Tongue (tissue), 2 donors: ENCODE results near the gene TRAPPC12. TPM values are rescaled to one million over a fixed set of nuclear protein-coding genes. Genes with fewer than 3 reads are reported as not detected.
"Not testable (repeated sequence)": the region's sequence is repeated elsewhere in the genome, so short reads cannot be mapped to it uniquely, and the experiment has no call there.

ENCODE experiments used
- DNase-seq: peaks from one replicate; pipeline ENCODE4 v3.0.0-alpha.2; 2015
- total RNA-seq: library from RNA; depleted of rRNA; stranded (reverse); fragments of >200 nt; gene quantifications from one replicate; pipeline ENCODE4 v1.2.3, GENCODE V29; 2014

TRAPPC12 gene
- total RNA-seq, 1 donor from 2014 or later = 75.5 TPM

DNA sequence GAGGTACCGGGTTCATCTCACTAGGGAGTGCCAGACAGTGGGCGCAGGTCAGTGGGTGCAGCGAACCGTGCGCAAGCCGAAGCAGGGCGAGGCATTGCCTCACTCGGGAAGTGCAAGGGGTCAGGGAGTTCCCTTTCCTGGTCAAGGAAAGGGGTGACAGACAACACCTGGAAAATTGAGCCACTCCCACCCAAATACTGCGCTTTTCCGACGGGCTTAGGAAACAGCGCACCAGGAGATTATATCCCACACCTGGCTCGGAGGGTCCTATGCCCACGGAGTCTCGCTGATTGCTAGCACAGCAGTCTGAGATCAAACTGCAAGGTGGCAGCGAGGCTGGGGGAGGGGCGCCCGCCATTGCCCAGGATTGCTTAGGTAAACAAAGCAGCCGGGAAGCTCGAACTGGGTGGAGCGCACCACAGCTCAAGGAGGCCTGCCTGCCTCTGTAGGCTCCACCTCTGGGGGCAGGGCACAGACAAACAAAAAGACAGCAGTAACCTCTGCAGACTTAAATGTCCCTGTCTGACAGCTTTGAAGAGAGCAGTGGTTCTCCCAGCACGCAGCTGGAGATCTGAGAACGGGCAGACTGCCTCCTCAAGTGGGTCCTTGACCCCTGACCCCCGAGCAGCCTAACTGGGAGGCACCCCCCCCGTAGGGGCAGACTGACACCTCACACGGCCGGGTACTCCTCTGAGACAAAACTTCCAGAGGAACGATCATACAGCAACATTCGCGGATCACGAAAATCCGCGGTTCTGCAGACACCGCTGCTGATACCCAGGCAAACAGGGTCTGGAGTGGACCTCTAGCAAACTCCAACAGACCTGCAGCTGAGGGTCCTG lies 9.9 kb upstream of the TRAPPC12 start:
- not testable (repeated sequence) for DNase-seq

GRCh38 chr2:3376821-3377220 lies 2.7 kb upstream of the TRAPPC12 start:
- DNase-seq = no peak

DNA sequence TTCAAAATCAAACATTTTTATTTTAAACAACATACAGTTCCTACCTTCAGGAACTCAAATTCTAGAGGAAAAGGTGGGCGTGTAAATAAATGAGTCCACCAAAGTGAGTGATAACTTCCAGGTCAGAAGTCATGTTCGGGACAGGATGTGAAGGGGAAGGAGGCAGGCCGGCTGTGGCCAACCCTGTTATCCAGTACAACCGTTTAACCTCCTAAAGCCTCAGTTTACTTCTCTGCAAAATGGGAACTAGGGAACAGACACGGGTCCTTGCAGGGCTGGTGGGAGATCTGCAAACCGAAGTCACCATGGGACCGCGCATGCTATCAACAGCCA lies 2.2 kb upstream of the TRAPPC12 start:
- DNase-seq = peak; percentile 49

DNA sequence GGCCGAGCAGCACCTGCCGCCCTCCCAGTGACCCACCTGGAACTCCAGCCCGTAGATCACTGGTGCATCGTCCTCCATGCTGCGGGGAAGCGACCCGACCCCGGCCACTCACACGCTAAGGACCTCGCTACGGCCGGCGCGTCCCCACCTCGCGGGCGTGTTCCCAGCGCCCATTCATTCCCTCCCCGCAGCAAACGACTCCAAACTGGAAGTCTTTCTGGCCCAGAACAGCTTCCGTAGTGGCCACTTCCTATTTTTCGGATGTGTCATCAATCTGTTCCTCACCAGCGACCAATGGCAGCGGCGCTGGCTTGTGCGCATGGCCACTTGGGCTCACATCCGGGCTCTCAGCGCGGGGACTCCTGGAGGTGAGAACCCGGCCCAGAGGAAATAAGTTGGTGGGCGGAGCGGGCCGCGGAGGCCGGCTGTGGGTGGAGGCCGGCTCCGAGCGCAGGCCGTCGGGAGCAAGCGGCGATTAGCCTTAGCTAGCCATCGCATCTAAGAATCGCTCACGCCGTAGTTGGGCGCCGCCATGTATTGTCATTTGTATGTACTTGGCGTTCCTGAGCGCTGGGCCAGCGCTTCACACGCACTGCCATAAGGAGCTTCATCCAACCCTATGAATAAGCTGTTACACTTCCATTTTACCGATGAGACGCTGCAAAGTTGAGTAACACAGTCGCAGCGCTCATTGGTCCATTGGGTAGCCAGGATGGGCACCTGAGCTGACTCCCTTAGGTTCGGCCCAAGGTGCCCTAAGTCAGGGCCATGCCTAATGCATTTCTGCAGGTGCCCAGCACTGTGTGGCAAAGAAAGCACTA lies 1.7 kb upstream of the TRAPPC12 start, which contains the start of gene EIPR1:
Gene EIPR1, minus strand, starts transcription at position 207 of the 821 bp plus-strand sequence. Its CDS starts 129 bp downstream, at position 78.
- DNase-seq = peak; percentile 99

GRCh38 chr2:3379339-3379646 lies 201 bp upstream of the TRAPPC12 start:
- DNase-seq = no peak

DNA sequence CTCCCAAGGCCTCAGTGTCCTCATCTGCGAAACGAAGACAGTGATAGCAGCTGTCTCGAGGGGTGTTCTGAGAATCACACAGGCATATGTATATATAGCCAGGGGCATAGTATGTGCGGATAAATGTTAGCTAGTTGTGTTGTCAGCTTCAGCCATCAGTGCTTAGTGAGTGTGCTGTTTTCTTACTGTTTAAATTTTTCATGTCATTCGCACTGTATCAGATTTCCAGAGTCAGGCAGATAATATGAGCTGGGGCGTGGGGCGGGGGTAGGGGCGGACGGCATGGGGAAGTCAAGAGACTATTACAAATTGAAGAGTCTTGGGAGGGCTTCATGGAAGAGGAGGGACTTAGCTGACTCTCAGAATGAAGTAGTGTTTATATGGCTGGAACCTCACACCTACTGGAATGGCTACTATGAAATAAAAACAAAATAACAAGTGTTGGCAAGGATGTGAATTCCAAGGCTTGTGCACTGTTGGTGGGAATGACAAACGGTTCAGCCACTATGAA lies 7.0 kb downstream of the TRAPPC12 start:
- DNase-seq = peak; percentile 52

DNA sequence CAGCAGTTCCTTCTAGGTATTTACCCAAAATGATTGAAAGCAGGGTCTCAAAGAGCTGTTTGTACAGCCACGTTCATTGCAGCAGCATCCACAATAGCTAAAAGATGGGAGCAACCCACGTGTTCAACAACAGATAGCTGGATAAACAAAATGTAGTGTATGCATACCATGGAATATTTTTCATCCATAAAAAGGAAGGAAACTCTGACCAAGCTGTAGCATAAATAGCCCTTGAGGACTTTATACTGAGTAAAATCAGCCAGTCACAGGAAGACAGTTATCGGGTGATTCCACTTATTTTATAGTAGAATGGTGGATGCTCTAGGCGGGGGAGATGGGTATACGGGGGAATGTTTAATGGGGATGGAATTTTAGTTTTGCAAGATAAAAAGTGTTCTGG lies 7.5 kb downstream of the TRAPPC12 start:
- no peak for DNase-seq

GRCh38 chr2:3387644-3388411 lies 8.3 kb downstream of the TRAPPC12 start:
- no peak for DNase-seq

DNA sequence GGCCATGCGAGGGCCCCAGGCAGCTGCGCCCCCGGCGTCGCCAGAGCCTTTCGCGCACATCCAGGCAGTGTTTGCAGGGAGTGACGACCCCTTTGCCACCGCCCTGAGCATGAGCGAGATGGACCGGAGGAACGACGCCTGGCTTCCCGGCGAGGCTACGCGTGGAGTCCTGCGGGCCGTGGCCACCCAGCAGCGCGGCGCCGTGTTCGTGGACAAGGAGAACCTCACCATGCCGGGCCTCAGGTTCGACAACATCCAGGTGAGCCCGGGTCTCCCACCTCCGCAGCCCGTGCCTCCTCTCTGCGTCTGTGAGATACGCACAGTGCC lies 8.9 kb downstream of the TRAPPC12 start:
- no peak for DNase-seq

DNA sequence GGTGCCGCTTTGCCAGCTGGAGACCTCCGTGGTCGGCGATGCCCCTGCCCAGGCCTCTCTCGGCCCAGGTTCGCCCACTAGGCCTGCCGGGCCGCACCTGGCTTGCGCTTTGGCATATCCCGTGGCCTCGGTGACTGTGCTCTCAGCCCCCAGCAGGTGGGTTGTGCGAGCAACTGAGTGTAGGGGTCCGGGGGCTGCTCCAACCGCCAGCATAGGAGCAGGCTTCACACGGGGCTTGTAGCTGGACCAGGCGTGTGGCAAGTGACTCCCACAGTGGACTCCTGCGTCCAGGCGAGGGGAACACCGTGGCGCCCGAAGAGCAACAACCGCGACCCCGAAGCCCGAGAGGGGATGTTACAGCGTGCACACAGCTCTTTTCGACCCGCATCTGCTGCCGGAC lies 9.7 kb downstream of the TRAPPC12 start:
- DNase-seq = no peak

DNA sequence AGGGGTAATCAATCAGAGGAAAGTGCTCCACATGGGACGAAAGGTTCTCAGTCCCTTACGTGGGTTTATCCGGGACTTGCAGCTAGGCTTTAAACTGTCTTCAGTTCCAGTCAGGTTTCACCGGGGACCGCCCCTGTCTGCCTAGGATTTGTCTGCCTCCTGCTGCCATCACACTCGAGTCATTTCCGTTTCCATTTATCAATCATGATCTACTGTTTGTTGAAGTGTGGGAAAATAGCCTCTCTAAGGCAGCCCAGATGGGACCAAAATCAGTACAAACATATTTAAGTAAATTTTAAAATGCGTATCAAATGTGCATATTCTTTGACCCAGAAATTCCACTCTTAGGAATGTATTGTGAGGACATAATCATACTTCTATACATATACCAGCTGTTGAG lies 10.5 kb downstream of the TRAPPC12 start:
- DNase-seq = no peak

GRCh38 chr2:3392216-3392615 lies 12.7 kb downstream of the TRAPPC12 start:
- DNase-seq = no peak

GRCh38 chr2:3396920-3397559 lies 17.5 kb downstream of the TRAPPC12 start:
- no peak for DNase-seq

- DNase-seq = no peak
Measured at GRCh38 chr2:3398857-3399256, 19.4 kb downstream of the TRAPPC12 start.

DNA sequence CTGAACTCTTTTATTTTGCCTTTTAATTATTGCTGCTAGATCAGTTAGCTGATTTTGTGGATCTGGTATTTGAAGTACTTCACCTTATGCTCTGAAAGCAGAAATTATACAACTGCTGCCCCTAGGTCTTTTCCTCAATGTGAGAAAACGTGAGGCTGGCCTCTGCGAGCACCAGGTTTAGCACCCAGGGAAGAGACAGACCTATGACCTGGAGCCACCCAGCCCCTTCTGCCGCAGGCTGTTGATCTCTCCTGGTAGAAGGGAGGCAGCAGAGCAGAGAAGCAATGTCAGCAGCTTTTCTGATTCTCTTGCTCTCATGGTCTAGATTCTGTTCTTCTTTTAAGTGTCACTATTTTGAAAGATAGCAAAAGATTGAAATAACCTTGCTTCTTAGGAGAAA lies 19.9 kb downstream of the TRAPPC12 start:
- no peak for DNase-seq

DNA sequence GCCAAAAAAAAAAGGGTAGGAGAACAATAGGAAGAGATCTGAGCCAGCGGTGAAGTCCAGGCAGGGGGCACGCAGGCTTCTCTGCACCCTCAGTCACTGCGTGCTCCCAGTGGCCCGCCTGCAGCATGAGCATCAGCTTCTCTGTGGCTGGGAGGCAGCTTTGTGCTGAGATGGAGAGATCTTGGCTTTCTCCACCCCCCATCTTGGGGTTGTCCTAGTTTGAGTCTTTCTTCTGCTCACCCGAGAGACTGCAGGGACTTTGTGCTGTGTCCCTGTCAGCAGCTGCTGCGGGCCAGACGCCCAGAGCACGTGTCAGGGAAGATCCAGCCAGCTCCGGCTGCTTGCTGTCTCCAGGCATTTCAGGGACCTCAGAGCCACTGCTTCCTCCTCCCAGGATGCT lies 20.3 kb downstream of the TRAPPC12 start:
- DNase-seq = peak; percentile 85

- DNase-seq = no peak
Measured at GRCh38 chr2:3403587-3404334, 24.3 kb downstream of the TRAPPC12 start.

GRCh38 chr2:3404349-3404894 lies 24.9 kb downstream of the TRAPPC12 start:
- no peak for DNase-seq

GRCh38 chr2:3405307-3405706 lies 25.8 kb downstream of the TRAPPC12 start:
- DNase-seq = peak; percentile 45

GRCh38 chr2:3405876-3406275 lies 26.4 kb downstream of the TRAPPC12 start:
- DNase-seq = peak; percentile 24

GRCh38 chr2:3406501-3406900 lies 27.0 kb downstream of the TRAPPC12 start:
- no peak for DNase-seq
